Measurements from ENCODE around the gene HSPA6.
"Not testable (repeated sequence)": the region's sequence is repeated elsewhere in the genome, so short reads cannot be mapped to it uniquely, and the experiment has no call there.

GRCh38 chr1:161557506-161558450 lies 33.4 kb downstream of the HSPA6 start:
- TF ChIP-seq NFYB (IDR thresholded peaks at IDR 0.05; ENCODE audit: insufficient read depth, low read depth, low read length); TCF12 (IDR thresholded peaks at IDR 0.05; ENCODE audit: low read depth, low read length); SP1 (IDR thresholded peaks at IDR 0.05; ENCODE audit: low read depth, low read length); ZBTB40 (IDR thresholded peaks at IDR 0.05; ENCODE audit: borderline replicate concordance); NR2C1 (IDR thresholded peaks at IDR 0.05); NRF1 (conservative IDR thresholded peaks at IDR 0.05; ENCODE audit: low read depth, low read length); KAT2A (conservative IDR thresholded peaks at IDR 0.05; ENCODE audit: control insufficient read depth, low read depth, low read length); EP300 (IDR thresholded peaks at IDR 0.05; ENCODE audit: borderline replicate concordance in 1 of 2, control insufficient read depth in 1 of 2, low read depth in 2 of 2, low read length in 2 of 2); ATF3 (IDR thresholded peaks at IDR 0.05; ENCODE audit: borderline replicate concordance, extremely low read depth, low read depth, low read length); BACH1 (IDR thresholded peaks at IDR 0.05; ENCODE audit: borderline replicate concordance); RAD51 (IDR thresholded peaks at IDR 0.05); EZH2 (IDR thresholded peaks at IDR 0.05; ENCODE audit: borderline replicate concordance, control insufficient read depth, low read depth, low read length); CTCF (IDR thresholded peaks at IDR 0.05 in 2 of 3, conservative IDR thresholded peaks at IDR 0.05 in 1 of 3; ENCODE audit: control insufficient read depth in 2 of 3, extremely low read depth in 1 of 3, insufficient read depth in 1 of 3, low read depth in 3 of 3, low read length in 3 of 3); NBN (IDR thresholded peaks at IDR 0.05): not testable (repeated sequence)

Measured in GM12878 (cell line).